NCI-H2227 (cell line): Measurements from ENCODE around the gene CCL27.

ENCODE experiments used
- DNase-seq: peaks from one replicate; lab custom pipeline; 2025; ENCODE audit not compliant: unreplicated experiment; lab: John Stamatoyannopoulos, UW

CCL27 gene, protein sequence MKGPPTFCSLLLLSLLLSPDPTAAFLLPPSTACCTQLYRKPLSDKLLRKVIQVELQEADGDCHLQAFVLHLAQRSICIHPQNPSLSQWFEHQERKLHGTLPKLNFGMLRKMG

GRCh38 chr9:34662526-34663302 is at the start of gene CCL27:
CCL27 (minus strand) TSS chr9:34662657; CDS start chr9:34662633, 24 bp downstream.
- DNase-seq, result no peak

GRCh38 chr9:34712140-34712539 is 49.7 kb upstream of the CCL27 start:
- no peak for DNase-seq

DNA sequence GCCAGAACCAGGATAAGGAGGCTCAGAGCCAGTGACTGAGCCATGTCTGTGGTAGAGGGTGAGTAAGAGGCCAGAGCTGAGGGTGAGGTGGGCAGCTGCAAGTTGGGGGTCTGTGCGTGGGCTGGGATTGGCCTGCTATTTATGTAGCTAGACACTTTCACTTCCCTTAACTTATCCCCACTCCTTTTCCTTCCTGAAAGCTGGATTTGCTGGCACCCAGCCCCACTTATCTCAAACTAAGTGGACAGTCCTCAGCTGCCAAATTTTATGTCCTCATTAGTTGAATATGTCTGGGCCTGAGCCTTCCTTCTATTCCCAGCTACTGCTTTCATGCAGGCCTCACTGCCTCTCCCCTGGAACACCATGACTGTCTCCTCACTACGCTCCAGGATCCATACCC is 47.6 kb upstream of the CCL27 start, which contains the start of gene CCL21:
TSS of gene CCL21 (minus strand) at position 114 of the 400 bp plus-strand sequence. CDS start at position 44, 70 bp downstream.
- no peak for DNase-seq

DNA sequence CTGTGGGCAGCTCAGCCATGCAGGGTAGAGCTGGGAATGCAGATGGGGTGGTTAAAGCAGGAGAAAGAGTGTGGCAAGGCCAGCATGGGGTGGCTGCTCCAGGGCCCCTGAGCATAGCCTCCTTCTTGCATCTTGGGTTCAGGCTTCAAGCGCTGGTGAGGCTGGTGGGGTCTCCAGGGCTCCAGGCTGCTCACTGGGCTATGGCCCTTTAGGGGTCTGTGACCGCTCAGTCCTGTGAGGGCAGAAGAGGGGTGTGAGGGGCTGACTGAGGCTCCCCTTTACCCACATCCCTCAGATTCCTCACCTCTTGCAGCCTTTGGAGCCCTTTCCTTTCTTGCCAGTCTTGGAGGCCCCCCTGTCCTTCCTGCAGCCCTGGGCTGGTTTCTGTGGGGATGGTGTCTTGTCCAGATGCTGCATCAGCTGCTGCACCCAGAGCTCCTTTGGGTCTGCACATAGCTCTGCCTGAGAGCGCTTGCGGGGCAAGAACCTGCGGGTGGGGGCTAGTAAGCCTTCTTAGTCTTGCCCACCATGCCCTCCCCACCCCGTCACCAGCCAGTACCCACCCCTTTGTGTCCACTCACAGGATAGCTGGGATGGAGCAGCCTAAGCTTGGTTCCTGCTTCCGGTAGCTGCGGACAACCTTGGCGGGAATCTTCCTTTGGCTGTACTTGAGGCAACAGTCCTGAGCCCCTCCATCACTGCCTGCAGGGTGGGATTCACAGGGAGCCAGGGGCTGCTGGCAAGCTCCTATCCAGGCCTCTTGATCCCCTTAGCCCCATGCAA is 46.9 kb upstream of the CCL27 start:
- DNase-seq, result no peak

DNA sequence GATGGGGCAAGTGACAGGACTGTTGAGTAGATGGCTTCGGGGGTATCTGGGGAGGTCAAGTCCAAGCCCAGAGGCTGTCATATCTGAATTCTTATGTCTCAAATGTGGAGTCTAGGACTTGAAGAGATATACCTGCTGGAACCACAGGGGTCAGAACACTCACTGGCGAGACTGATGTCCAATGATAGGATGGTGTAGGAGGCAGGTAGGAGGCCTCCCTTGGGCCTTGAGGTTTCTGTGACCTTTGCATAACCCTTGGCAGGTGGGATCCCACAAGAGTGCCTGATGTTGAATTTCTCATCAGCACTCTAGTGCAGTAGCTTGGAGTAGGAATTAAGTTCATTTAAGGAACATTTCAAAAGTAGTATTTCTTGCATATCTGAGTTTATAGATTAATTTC is 44.7 kb upstream of the CCL27 start:
- no peak for DNase-seq

DNA sequence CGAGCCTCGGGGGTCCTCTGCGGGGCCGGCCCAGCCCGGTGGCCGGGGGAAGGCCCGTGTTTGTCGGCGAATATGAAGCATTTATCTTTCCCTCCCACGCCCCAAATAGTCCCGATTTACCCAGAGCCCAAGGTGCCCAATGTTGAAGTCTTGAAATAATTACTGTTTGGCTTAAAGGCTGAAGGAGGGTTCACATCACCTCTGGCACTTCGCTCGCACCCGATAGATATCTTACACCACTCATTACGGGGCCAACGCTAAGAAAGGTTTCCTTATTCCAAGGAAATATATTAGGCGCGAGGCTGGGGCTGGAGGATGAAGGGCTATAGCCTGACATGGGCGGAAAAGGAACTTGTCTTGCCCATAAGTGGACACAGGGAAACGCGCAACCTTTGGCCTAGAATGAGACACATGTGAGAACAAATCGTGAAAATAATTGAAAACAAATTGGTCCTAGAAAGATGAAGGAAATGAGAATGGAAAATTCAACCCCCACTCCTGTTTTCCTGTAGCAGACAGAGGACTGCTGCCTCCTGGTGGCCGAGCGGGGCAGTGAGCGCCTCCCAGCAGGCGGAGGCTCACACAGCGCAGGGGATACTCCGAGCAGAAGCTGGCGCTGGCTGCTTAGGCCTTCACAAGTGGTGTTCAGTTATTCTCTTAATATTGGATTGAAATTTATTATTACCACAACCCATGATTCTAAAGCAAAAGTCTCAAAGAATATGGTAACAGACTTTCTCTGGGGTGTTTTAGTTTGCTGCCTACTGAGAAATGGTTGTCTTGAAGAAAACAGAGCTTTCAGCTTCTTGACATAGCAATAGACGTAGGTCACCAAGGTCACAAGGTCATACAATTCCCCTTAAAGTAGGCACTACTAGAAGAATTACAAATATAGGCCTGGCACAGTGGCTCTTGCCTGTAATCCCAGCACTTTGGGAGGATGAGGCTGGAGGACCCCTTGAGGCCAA is 39.6 kb upstream of the CCL27 start:
- DNase-seq, result peak; percentile 78

DNA sequence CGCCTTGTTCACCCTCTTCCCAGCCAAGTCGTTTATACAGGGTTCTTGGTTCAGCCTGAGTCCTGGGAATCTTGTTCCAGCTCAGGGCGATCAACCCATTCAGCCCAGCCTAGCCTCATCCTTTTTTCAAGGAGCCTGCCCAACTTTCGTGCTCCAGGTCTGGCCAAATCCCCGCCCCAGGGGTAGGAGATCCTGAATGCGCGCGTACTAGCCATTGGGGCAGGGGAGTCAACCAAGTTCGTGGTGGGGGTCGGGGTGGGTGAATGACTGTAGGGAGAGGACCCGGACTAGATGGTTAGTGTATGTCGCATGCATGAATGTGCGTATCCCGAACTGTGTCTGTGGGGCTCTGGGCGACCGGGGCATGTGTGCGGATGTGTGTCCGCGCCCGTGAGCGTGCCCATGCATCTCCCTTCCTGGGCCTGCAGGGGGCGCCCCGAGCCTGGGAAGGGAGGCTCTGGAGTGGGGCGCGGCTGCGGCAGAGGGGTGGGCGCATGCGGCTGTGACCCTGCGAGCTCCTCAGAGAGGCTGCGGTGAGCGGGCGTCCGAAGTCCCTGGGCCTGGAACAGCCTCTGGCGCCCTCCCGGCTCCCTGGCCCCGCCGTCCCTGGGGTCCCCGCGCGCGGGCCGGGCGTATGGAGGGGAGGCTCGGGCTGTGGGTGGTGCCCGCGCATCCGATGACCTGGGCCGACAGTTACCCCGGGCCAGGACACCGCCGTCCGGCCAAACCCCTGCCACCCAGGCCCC is 38.7 kb upstream of the CCL27 start:
- DNase-seq, result peak; percentile 80

- no peak for DNase-seq
Observed at GRCh38 chr9:34694811-34695210, 32.4 kb upstream of the CCL27 start.

GRCh38 chr9:34693560-34693959 is 31.1 kb upstream of the CCL27 start:
- DNase-seq, result no peak

DNA sequence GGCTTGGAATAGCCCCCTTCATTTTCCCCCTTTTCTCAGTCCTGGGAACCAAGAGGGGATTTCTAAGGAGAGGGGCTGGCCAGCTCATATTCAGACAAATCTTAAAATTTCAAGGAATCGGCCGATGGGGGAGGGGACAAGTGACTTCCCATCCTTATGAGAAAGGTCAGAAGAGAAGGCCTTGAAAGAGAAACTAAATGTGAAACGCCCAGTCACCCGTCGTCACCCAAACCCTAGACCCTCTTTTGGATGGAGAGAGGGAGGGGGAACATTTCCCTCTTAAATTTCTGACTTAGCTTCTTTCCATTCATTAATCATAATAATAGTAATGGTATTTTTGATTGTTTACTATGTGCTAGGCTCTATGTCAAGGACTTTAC is 29.5 kb upstream of the CCL27 start:
- DNase-seq, result no peak

DNA sequence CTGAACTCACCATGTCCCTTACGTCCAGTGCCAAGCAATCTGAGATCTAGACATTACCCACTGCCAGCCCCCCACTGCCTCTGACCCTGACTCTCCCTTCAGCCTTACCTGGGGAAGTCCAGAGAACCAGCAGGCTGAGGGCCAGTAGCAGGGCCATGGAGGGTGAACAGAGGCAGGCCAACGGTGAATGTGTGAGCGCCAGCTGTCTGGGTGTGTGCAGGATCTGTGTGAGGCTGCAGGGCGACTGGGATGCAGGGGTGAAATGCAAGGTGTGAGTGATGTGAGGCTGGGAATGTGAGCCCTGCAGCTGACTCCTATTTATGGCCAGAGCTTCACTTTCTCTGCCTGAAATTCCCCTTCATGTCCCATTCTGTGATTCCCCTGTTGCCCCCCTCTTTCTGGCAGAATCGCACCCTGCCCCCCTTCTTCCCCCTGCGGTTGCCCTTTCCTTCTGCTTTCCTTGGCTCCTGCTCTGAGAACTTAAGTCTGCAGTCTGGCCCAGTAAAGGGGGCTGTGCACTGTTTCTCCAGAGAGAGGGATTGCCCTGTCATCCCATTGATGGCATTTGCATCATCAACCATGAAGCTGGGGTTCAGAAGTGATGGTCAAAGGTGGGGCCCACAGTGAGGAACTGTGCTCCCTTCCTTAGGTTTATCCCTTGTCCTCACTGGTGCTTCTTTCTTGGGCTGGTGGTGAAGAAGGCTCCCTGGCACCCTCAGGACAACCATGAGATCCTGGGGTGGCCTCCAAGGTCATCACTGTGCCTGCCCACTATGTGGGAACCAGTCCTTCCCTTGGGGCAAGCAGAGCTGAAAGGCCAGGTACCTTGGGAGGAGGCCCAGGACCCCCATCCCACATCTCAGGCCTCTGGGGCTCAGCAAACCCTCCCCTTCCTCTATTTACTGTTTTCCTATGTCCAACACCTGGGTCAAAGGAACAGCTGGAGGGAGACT is 28.8 kb upstream of the CCL27 start, which contains the start of gene CCL19:
TSS of gene CCL19 (minus strand) at position 294 of the 953 bp plus-strand sequence. CDS start at position 157, 137 bp downstream.
- no peak for DNase-seq

DNA sequence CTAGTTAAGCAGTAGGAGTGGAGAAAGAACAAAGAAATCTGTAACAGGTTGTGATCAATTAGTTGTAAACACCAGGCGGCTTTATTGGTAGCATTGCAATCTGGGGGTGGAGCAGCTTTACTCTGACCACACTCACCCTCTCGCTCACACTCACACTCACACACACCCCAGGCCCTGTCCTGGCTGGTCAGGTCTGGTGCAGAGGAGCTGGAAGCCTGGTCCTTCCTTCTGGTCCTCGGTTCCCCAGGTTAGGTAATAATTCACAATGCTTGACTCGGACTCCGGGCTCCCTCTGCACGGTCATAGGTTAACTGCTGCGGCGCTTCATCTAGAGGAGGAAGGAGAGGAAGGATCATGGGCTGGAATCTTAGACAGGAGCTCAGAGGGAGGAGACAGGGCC is 27.1 kb upstream of the CCL27 start:
- no peak for DNase-seq

- DNase-seq, result no peak
Observed at GRCh38 chr9:34689116-34689470, 26.6 kb upstream of the CCL27 start.

DNA sequence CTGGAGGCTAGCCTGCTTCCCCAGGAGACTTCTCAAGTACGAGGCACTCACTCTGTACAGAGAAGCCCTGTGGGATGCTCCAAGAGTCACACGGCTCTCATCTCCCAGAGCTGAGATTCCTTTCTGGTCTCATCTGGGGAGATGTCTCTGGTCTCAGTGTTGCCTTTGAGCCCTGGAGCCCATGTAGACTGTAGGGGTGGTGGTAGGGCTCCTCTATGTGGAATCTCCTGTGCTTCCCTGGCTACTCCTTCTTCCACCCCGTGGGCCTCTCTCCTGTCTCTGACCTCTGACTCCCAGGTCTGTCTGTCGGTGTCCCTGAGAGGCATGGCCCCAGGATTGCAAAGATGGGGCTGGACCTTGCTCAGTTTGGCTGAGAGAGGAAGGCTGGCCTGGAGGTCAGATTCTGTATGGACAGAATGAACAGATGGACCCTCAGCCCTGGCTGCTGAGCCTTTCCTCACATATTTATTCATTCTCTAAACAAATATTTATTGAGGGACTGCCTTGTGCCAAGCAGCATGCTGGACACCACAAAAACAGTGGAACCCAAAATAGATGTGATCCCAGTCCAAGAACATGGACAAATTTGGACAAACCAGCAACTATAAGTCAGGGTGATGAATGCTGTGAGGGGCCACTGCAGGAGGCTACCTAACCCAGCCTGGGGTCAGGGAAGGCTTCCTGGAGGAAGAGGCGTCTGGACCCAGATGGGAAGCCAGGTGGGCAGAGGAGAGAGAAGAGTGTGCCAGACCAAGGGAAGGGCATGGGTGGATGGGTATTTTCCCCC is 26.1 kb upstream of the CCL27 start:
- DNase-seq, result no peak

GRCh38 chr9:34687276-34688030 is 25.0 kb upstream of the CCL27 start:
- no peak for DNase-seq

- no peak for DNase-seq
Observed at GRCh38 chr9:34686732-34687131, 24.3 kb upstream of the CCL27 start.

DNA sequence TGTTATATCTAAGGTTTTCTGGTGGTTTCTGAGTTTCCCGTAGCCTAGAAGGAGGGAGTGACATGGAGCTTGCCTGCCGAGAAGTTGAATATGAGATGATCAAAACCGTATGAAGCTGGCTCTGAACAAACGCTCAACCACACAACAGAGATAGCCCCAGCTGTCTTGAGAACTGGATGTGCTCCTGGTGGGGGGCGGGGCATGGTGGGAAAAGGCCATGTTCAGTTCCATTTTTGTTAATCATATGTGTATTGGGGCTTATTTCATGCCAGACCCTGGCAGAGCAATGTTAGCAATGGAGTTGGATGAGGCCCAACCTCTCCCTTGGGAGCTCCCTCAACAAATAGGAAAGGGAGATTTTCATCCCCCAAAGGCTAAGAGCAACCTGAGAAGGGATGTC is 23.8 kb upstream of the CCL27 start:
- DNase-seq, result no peak

DNA sequence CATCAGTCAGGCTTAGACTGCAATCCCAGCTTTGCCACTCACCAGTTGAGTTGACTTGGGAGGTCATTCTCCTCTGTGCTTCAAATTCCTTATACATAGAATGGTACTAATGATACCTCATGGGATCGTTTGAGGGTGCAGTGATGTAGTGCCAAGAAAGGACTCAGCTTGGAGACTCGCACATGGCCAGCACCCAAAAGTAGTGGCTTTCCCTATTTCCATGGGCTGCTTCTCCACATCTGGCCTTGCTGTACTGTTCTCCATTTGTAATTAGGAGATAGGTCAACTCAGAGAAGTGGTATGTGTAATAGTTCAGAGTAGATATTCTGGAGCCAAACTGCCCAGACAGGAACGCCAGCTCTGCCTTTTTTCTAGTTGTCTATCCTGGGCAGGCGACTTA is 23.1 kb upstream of the CCL27 start:
- no peak for DNase-seq
